ENCODE measurements around the gene RPAP2. TPM values are rescaled to one million over a fixed set of nuclear protein-coding genes. Genes with fewer than 3 reads are reported as not detected.

The RPAP2 gene
- 15.5 TPM for total RNA-seq

DNA sequence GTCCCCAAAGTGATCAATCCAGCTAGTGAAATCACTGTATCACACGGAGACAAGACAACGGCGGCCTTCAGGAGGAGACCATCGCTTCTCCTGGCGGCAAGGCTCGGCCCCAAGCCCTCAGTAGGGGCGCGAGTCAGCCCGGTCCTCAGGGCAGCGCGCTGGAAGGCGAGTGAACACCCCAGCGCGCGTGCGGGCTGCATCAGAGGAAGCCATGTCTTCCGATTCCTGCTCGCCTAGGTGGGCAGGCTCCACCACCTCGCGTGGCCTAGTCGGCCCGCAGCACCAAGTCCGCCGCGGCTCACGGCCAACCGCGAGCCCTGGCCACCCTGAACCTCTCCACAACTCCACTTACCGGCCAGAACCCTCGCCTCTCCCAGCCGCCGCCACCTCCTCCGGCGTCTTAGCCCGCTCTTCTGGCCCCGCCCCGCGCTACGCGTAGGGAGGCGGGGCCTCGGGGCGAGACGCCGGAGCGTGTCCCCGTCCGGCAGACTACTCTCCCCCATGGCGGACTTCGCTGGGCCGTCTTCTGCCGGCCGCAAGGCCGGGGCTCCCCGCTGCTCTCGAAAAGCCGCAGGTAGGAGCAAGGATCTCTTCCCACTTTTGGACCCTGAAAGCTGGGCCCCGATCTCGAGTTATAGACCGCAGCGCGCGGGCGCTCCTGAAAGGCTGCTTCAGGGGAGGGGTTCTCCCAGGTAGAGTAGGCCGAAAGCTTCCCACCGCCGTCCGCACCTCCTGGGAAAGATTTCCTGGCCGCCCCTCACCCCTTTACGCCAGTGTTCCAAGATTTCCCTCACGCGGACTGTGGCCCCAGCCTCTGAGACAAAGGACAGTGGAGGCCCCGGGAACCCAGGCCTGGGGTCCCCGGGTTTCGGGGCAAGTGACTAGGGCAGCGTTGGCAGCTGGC, at the start of gene RPAP2, which contains the start of gene GLMN:
RPAP2 (plus strand) TSS at position 487 of the 904 bp plus-strand sequence; CDS start at position 502, 15 bp downstream.
GLMN (minus strand) TSS at position 415 of the 904 bp plus-strand sequence. CDS start 988 bp downstream, outside the sequence.

Small RNA genes lying within 50 kb of the gene (small RNA-seq; reads per million reads assigned to genes)
- gene RN7SL824P (ENCODE audit: low replicate concordance), result not detected

Other genes with a start within 250 kb of the RPAP2 start
- not detected for gene SETSIP, start 223.6 kb upstream of the RPAP2 start, total RNA-seq
- 7.3 TPM for gene BTBD8, start 218.7 kb upstream of the RPAP2 start, total RNA-seq
- not detected for gene C1orf146, start 81.1 kb upstream of the RPAP2 start, total RNA-seq
- gene GLMN, start 72 bp upstream of the RPAP2 start, total RNA-seq, result 10.3 TPM
- gene GFI1, start 187.9 kb downstream of the RPAP2 start, total RNA-seq, result 1.5 TPM